GM23248 (cell line): ENCODE measurements around the gene MTPN. TPM values are rescaled to one million over a fixed set of nuclear protein-coding genes. Genes with fewer than 3 reads are reported as not detected.

Experiments
- DNase-seq: peaks from one replicate; pipeline ENCODE4 v3.0.0-alpha.2; 2015
- H2AFZ ChIP-seq: fragments of 200-600 bp; sonication (generic); 2 replicates; pipeline ENCODE4 v1.6.1; 2016; ENCODE audit warnings: antibody characterized with exemption
- H3F3A ChIP-seq: fragments of 200-600 bp; sonication (generic); 2 replicates; pipeline ENCODE4 v1.6.1; 2016; ENCODE audit warnings: mild to moderate bottlenecking, antibody characterized with exemption, mixed run types; ENCODE audit not compliant: insufficient read depth
- H3K27ac ChIP-seq: fragments of 200-600 bp; sonication (generic); 2 replicates; pipeline ENCODE4 v1.5.1; 2016; ENCODE audit warnings: mild to moderate bottlenecking
- H3K27me3 ChIP-seq: fragments of 200-600 bp; sonication (generic); replicated peaks from 2 replicates; pipeline ENCODE4 v1.6.1; 2016; ENCODE audit warnings: mild to moderate bottlenecking; ENCODE audit not compliant: insufficient read depth
- H3K36me3 ChIP-seq: fragments of 200-600 bp; sonication (generic); 2 replicates; pipeline ENCODE4 v1.6.1; 2016; ENCODE audit warnings: low read depth, mild to moderate bottlenecking
- H3K4me1 ChIP-seq: fragments of 200-600 bp; sonication (generic); 2 replicates; pipeline ENCODE4 v1.6.1; 2016; ENCODE audit warnings: mild to moderate bottlenecking; ENCODE audit not compliant: insufficient read depth
- H3K4me2 ChIP-seq: fragments of 200-600 bp; sonication (generic); one replicate; pipeline ENCODE4 v1.6.1; 2016; ENCODE audit warnings: mild to moderate bottlenecking; ENCODE audit not compliant: unreplicated experiment
- H3K4me3 ChIP-seq: fragments of 200-600 bp; sonication (generic); 2 replicates; pipeline ENCODE4 v1.5.1; 2016; ENCODE audit warnings: mild to moderate bottlenecking
- H3K79me2 ChIP-seq: fragments of 200-600 bp; sonication (generic); 2 replicates; pipeline ENCODE4 v1.6.1; 2016; ENCODE audit warnings: mild to moderate bottlenecking; ENCODE audit not compliant: insufficient read depth
- H3K9ac ChIP-seq: fragments of 200-600 bp; sonication (generic); 2 replicates; pipeline ENCODE4 v1.6.1; 2016; ENCODE audit warnings: mild to moderate bottlenecking
- H3K9me2 ChIP-seq: fragments of 200-600 bp; sonication (generic); 2 replicates; pipeline ENCODE4 v1.6.1; 2016; ENCODE audit warnings: mixed run types, mild to moderate bottlenecking, moderate library complexity; ENCODE audit not compliant: insufficient read depth
- H3K9me3 ChIP-seq: fragments of 200-600 bp; sonication (generic); one replicate; pipeline ENCODE4 v1.6.1; 2017; ENCODE audit warnings: low read depth
- H4K20me1 ChIP-seq: fragments of 200-600 bp; sonication (generic); 2 replicates; pipeline ENCODE4 v1.6.0; 2016; ENCODE audit not compliant: insufficient read depth
- EZH2 ChIP-seq: fragments of 200-600 bp; sonication (generic); IDR thresholded peaks from 2 replicates; pipeline ENCODE4 v1.6.1; 2018; ENCODE audit warnings: antibody characterized with exemption, mild to moderate bottlenecking; ENCODE audit not compliant: insufficient read depth, poor library complexity, severe bottlenecking
- EZH2phosphoT487 ChIP-seq: fragments of 200-600 bp; sonication (generic); IDR thresholded peaks from 2 replicates; pipeline ENCODE4 v1.6.1; 2018; ENCODE audit warnings: antibody characterized with exemption, moderate library complexity, mild to moderate bottlenecking, low read depth; ENCODE audit not compliant: insufficient read depth
- WGBS, 2 experiments: methylation state at CpG; one replicate each; pipeline ENCODE4 v1.1.6; 2015 to 2017; ENCODE audit warnings: low lambda C conversion rate in 2 of 2, low coverage in 1 of 2; ENCODE audit errors: missing lambda C conversion rate in 2 of 2; 5-methylcytosine and 5-hydroxymethylcytosine counted together
- in situ Hi-C: fragments of 300-500 bp; cut with MboI; formaldehyde crosslinking; loops from 2 replicates; pipeline ENCODE4 v1.15.0; 2020
- polyA plus RNA-seq: library from polyadenylated mRNA; unstranded; fragments of >200 nt; fragmentation: Nextera tagmentation; extraction: Ambion mirVana; gene quantifications from 2 replicates; pipeline ENCODE4 v1.2.1, GENCODE V29; 2016
- total RNA-seq: library from RNA; depleted of rRNA; stranded (reverse); fragments of >200 nt; shearing (Covaris generic); gene quantifications from 2 replicates; pipeline ENCODE4 v1.2.3, GENCODE V29; 2014

Gene MTPN
- total and polyA plus RNA-seq, 2 experiments from 2014 or later: 133 to 145 TPM

- Histone ChIP-seq H3K36me3 (no peaks in the 10 kb centered on the region), H3K27me3 (no peaks in the 10 kb centered on the region), H3K9ac (no peak overlapping the region), H3K9me3 (no peaks in the 10 kb centered on the region), H3K27ac (no peak overlapping the region), H3K4me3 (no peak overlapping the region), H3K79me2 (0 out of 2 replicates have a peak, but pooled peaks cover 5% of the 10 kb centered on the region), H3K4me1 (peaks cover 14% of the 10 kb centered on the region), H4K20me1 (no peaks in the 10 kb centered on the region), H3K4me2 (no peak overlapping the region), H3K9me2 (no peaks in the 10 kb centered on the region), H3F3A (peaks cover 13% of the 10 kb centered on the region), H2AFZ (no peak overlapping the region)
- in situ Hi-C loops: no loop called here
- TF ChIP-seq EZH2 (no peak), EZH2phosphoT487 (no peak)
- 74 to 77% methylated on average over 10 of the region's 10 CpGs for WGBS, 2 experiments
- DNase-seq: no peak
Observed at GRCh38 chr7:135919071-135919841, 57.9 kb downstream of the MTPN start.

- WGBS, 2 experiments: 27 to 42% methylated on average over 5 of the region's 5 CpGs
- peaks cover 5% of the 10 kb centered on the region for H3K4me1 ChIP-seq
- no peak overlapping the region for H3K9ac ChIP-seq
- H3K27ac ChIP-seq: no peak overlapping the region
- H3K27me3 ChIP-seq: no peaks in the 10 kb centered on the region
- H3K9me3 ChIP-seq: no peaks in the 10 kb centered on the region
- no peaks in the 10 kb centered on the region for H3K36me3 ChIP-seq
- H3K9me2 ChIP-seq: no peaks in the 10 kb centered on the region
- in situ Hi-C loops: no loop called here
- H3K4me3 ChIP-seq: no peak overlapping the region
- no peak for DNase-seq
- 0 out of 2 replicates have a peak, but pooled peaks cover 5% of the 10 kb centered on the region for H3K79me2 ChIP-seq
- H3F3A ChIP-seq: peaks cover 7% of the 10 kb centered on the region
- H2AFZ ChIP-seq: no peak overlapping the region
- no peak overlapping the region for H3K4me2 ChIP-seq
- TF ChIP-seq EZH2 (no peak), EZH2phosphoT487 (no peak)
- H4K20me1 ChIP-seq: no peaks in the 10 kb centered on the region
Observed at GRCh38 chr7:135918134-135918533, 59.0 kb downstream of the MTPN start.

- TF ChIP-seq EZH2: no peak
- no peak overlapping the region for H3K4me3 ChIP-seq
- H3K4me1 ChIP-seq: peaks cover under 1% of the 10 kb centered on the region
- no peak overlapping the region for H3K4me2 ChIP-seq
- no peak overlapping the region for H2AFZ ChIP-seq
- H3K27ac ChIP-seq: no peak overlapping the region
- DNase-seq: no peak
- 0 out of 2 replicates have a peak, but pooled peaks cover 5% of the 10 kb centered on the region for H3K79me2 ChIP-seq
- H4K20me1 ChIP-seq: no peaks in the 10 kb centered on the region
- in situ Hi-C loops: no loop called here
- H3K27me3 ChIP-seq: no peaks in the 10 kb centered on the region
- no peak overlapping the region for H3K9ac ChIP-seq
- peaks cover 3% of the 10 kb centered on the region for H3F3A ChIP-seq
- 69 to 72% methylated on average over 7 of the region's 7 CpGs for WGBS, 2 experiments
- H3K9me2 ChIP-seq: no peaks in the 10 kb centered on the region
- no peaks in the 10 kb centered on the region for H3K36me3 ChIP-seq
- no peaks in the 10 kb centered on the region for H3K9me3 ChIP-seq
Observed at GRCh38 chr7:135917721-135918120, 59.4 kb downstream of the MTPN start.

GRCh38 chr7:135914346-135914745 is 62.8 kb downstream of the MTPN start:
- Histone ChIP-seq H3K4me1 (no peaks in the 10 kb centered on the region), H3K36me3 (no peaks in the 10 kb centered on the region), H2AFZ (no peak overlapping the region), H3K9ac (no peak overlapping the region), H3K4me2 (no peak overlapping the region), H3K9me3 (no peaks in the 10 kb centered on the region), H3K9me2 (no peaks in the 10 kb centered on the region), H3K27ac (no peak overlapping the region), H3K27me3 (no peaks in the 10 kb centered on the region), H4K20me1 (no peaks in the 10 kb centered on the region), H3F3A (no peaks in the 10 kb centered on the region), H3K79me2 (no peaks in the 10 kb centered on the region), H3K4me3 (no peak overlapping the region)
- in situ Hi-C loops: no loop called here
- DNase-seq: no peak
- TF ChIP-seq EZH2phosphoT487 (no peak), EZH2 (no peak)

GRCh38 chr7:135913404-135913803 is 63.8 kb downstream of the MTPN start:
- H3K27ac ChIP-seq: no peak overlapping the region
- H3F3A ChIP-seq: no peaks in the 10 kb centered on the region
- WGBS, 2 experiments: 85 to 89% methylated on average over 2 of the region's 2 CpGs
- no peaks in the 10 kb centered on the region for H3K79me2 ChIP-seq
- H3K4me1 ChIP-seq: no peaks in the 10 kb centered on the region
- no peaks in the 10 kb centered on the region for H3K9me3 ChIP-seq
- H3K36me3 ChIP-seq: no peaks in the 10 kb centered on the region
- H2AFZ ChIP-seq: no peak overlapping the region
- no peaks in the 10 kb centered on the region for H3K27me3 ChIP-seq
- no peak for TF ChIP-seq EZH2
- TF ChIP-seq EZH2phosphoT487: no peak
- no peaks in the 10 kb centered on the region for H3K9me2 ChIP-seq
- no peak overlapping the region for H3K4me2 ChIP-seq
- DNase-seq: no peak
- no peaks in the 10 kb centered on the region for H4K20me1 ChIP-seq
- H3K9ac ChIP-seq: no peak overlapping the region
- in situ Hi-C loops: no loop called here
- no peak overlapping the region for H3K4me3 ChIP-seq
